Measurements from ENCODE around the gene SNAPC2.
A peak's percentile ranks its signal among the peaks of the same experiment; 100 is the strongest.

SNAPC2 gene

GRCh38 chr19:7919610-7920518 is at the start of gene SNAPC2:
SNAPC2 (plus strand) TSS chr19:7920338; CDS start chr19:7920367, 29 bp downstream.
- DNase-seq, result peak; percentile 97

- peak; percentile 54 for DNase-seq
These were observed 49.3 kb upstream of the SNAPC2 start for GRCh38 chr19:7870571-7871436.

- DNase-seq, result peak; percentile 79
These were observed 48.5 kb upstream of the SNAPC2 start for GRCh38 chr19:7871437-7872305.

GRCh38 chr19:7872306-7873204 is 47.6 kb upstream of the SNAPC2 start:
- no peak for DNase-seq

- no peak for DNase-seq
These were observed 46.6 kb upstream of the SNAPC2 start for GRCh38 chr19:7873304-7874075.

- DNase-seq, result no peak
These were observed 45.9 kb upstream of the SNAPC2 start, which contains the start of gene PRR36 for GRCh38 chr19:7874076-7874896. PRR36 (minus strand) TSS chr19:7874390; CDS start chr19:7873689, 701 bp downstream.

GRCh38 chr19:7874897-7875273 is 45.3 kb upstream of the SNAPC2 start:
- no peak for DNase-seq

GRCh38 chr19:7877249-7877836 is 42.8 kb upstream of the SNAPC2 start:
- DNase-seq, result no peak

GRCh38 chr19:7879111-7879807 is 40.9 kb upstream of the SNAPC2 start:
- no peak for DNase-seq

GRCh38 chr19:7879836-7880235 is 40.3 kb upstream of the SNAPC2 start:
- no peak for DNase-seq

GRCh38 chr19:7881910-7882309 is 38.2 kb upstream of the SNAPC2 start:
- DNase-seq, result no peak

GRCh38 chr19:7883105-7883504 is 37.0 kb upstream of the SNAPC2 start:
- DNase-seq, result no peak

GRCh38 chr19:7883796-7884570 is 36.2 kb upstream of the SNAPC2 start:
- no peak for DNase-seq

GRCh38 chr19:7885818-7886217 is 34.3 kb upstream of the SNAPC2 start:
- DNase-seq, result no peak

GRCh38 chr19:7887408-7888144 is 32.6 kb upstream of the SNAPC2 start:
- no peak for DNase-seq

GRCh38 chr19:7888145-7888825 is 31.9 kb upstream of the SNAPC2 start, which contains the start of gene LRRC8E:
LRRC8E (plus strand) TSS chr19:7888510; CDS start chr19:7895604, 7,094 bp downstream.
- no peak for DNase-seq

Measured in activated CD4-positive, CD25-positive, alpha-beta regulatory T cell treated with anti-CD3 and anti-CD28 coated beads, Interleukin-2, amount 50 U/mL, for 72 hours (primary cell).